Breast epithelium (tissue), 3 donors: ENCODE data around the gene PKNOX2.

Experiments
- CTCF ChIP-seq, 3 donors: fragments of 450-650 bp; IDR thresholded peaks; one replicate each; pipeline ENCODE4 v1.5.1; 2016 to 2017; ENCODE audit warnings: antibody characterized with exemption in 3 of 3, mild to moderate bottlenecking in 3 of 3, moderate library complexity in 3 of 3
- POLR2A ChIP-seq: fragments of 450-650 bp; IDR thresholded peaks from one replicate; pipeline ENCODE4 v1.6.1; 2016; ENCODE audit warnings: antibody characterized with exemption, mild to moderate bottlenecking, moderate library complexity

GRCh38 chr11:125379565-125379964 is 215.0 kb downstream of the PKNOX2 start:
- TF ChIP-seq CTCF (IDR thresholded peaks at IDR 0.05) (no peak), POLR2A (no peak)
